Measurements from ENCODE around the gene PTPRK.

Gene PTPRK

DNA sequence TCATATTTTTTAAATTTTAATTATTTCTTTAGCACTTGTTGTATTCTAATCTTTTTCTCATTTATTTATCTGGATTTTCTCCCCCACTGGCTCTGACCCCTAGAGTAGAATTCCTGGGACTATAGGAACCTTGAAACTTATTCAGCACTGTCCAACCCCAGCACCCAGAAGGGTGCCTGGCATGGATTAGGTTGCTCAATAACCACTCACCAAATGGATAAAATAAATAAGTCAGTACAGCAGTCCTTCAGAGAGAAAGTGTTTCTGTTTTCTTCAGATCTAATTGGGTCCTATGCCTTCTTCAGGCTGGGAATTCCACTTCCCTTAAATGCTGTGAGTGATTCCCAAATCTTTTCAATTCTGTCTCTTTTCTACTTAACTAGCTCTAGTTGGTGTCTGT is 206.2 kb downstream of the PTPRK start:
- no peak overlapping the region for H3K4me3 ChIP-seq (ENCODE audit: control insufficient read depth, low read depth, low read length)
- TF ChIP-seq, protein P1, sequence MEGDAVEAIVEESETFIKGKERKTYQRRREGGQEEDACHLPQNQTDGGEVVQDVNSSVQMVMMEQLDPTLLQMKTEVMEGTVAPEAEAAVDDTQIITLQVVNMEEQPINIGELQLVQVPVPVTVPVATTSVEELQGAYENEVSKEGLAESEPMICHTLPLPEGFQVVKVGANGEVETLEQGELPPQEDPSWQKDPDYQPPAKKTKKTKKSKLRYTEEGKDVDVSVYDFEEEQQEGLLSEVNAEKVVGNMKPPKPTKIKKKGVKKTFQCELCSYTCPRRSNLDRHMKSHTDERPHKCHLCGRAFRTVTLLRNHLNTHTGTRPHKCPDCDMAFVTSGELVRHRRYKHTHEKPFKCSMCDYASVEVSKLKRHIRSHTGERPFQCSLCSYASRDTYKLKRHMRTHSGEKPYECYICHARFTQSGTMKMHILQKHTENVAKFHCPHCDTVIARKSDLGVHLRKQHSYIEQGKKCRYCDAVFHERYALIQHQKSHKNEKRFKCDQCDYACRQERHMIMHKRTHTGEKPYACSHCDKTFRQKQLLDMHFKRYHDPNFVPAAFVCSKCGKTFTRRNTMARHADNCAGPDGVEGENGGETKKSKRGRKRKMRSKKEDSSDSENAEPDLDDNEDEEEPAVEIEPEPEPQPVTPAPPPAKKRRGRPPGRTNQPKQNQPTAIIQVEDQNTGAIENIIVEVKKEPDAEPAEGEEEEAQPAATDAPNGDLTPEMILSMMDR (IDR thresholded peaks at IDR 0.05; ENCODE audit: control insufficient read depth, insufficient read depth, low read depth, low read length, missing control alignments), result no peak
- no peak for DNase-seq (ENCODE audit: low read depth)

DNA sequence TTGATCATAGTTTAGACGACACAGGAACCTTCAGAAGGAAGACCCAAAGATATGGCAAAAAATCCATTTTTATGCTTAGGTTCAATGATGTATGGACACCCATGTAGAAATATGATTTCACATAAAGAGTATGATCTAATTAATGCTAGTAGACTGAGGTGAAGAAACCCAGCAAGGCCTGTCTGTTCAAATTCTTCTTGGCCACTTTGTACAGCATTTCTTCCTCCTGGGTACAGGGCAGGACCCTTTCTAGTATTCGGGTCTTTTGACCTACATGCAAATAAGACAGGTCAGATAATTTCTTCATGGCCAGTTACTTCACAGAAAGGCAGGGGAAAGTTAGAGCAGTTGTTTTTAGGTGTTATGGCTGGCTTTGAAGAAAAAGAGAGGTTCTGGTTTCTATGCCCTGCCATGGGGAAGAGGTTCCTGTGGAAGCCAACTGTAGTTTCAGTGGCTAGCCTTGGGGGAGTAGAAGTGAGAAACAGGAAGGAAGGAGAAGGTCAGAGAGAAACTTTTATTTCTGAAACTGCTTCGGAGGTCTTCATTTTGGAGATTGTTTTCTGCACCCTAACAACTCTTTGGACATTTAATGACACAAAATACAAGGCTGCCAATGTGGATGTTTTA is 208.3 kb downstream of the PTPRK start:
- TF ChIP-seq, protein P1 (IDR thresholded peaks at IDR 0.05; ENCODE audit: control insufficient read depth, insufficient read depth, low read depth, low read length, missing control alignments), result no peak
- DNase-seq (ENCODE audit: low read depth), result no peak
- H3K4me3 ChIP-seq (ENCODE audit: control insufficient read depth, low read depth, low read length), result no peak overlapping the region

DNA sequence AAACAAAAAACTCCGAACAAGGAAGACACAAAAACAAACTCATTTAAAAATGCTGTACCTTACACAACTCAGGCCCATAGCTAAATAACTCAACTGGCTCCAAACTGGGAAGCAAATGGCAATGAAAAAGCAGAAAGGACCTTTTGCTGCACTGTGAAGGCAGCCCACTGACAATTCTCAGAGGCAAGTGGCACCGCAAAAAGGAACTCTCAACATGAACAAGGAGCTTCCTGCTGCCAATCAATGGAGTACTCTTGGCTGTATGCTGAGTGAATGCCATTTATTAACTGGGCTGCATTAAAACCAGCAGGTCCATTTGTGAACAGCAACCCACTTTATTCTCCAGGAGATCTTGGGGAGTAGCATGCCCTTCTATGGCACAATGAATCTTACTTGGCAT is 209.9 kb downstream of the PTPRK start:
- TF ChIP-seq, protein P1 (IDR thresholded peaks at IDR 0.05; ENCODE audit: control insufficient read depth, insufficient read depth, low read depth, low read length, missing control alignments), result no peak
- DNase-seq (ENCODE audit: low read depth), result no peak
- H3K4me3 ChIP-seq (ENCODE audit: control insufficient read depth, low read depth, low read length), result no peak overlapping the region

- H3K4me3 ChIP-seq (ENCODE audit: control insufficient read depth, low read depth, low read length), result no peak overlapping the region
- no peak for DNase-seq (ENCODE audit: low read depth)
- TF ChIP-seq, protein P1 (IDR thresholded peaks at IDR 0.05; ENCODE audit: control insufficient read depth, insufficient read depth, low read depth, low read length, missing control alignments), result no peak
Observed at GRCh38 chr6:128307671-128308070, 212.7 kb downstream of the PTPRK start.

- DNase-seq (ENCODE audit: low read depth), result no peak
- no peak overlapping the region for H3K4me3 ChIP-seq (ENCODE audit: control insufficient read depth, low read depth, low read length)
- TF ChIP-seq, protein P1 (IDR thresholded peaks at IDR 0.05; ENCODE audit: control insufficient read depth, insufficient read depth, low read depth, low read length, missing control alignments), result no peak
Observed at GRCh38 chr6:128305976-128306375, 214.4 kb downstream of the PTPRK start.

DNA sequence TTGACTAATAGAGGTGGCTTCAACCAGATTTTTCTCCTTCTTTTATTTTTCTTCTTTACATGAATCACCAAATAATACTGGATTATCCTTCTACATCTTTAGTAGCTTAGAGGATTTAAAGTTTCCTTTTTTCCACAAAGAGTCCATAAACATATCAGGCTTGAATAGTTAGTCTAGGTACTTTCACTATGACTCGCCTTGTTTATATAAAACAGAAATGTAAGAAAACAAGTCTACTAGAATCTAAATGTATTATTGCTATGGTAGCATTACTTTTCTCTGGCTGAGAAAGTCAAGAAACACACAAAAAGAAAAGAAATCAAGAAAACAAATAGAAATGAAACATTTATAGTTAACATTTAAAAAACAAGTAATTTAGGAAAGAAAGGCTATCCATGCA is 215.2 kb downstream of the PTPRK start:
- DNase-seq (ENCODE audit: low read depth), result peak; percentile 3
- H3K4me3 ChIP-seq (ENCODE audit: control insufficient read depth, low read depth, low read length), result no peak overlapping the region
- TF ChIP-seq, protein P1 (IDR thresholded peaks at IDR 0.05; ENCODE audit: control insufficient read depth, insufficient read depth, low read depth, low read length, missing control alignments), result no peak
